ENCODE results near the gene LIN9. TPM values are rescaled to one million over a fixed set of nuclear protein-coding genes. Genes with fewer than 3 reads are reported as not detected.

LIN9 gene
- total RNA-seq, 6 donors from 2014 or later: 1.00 to 6.2 (median 3.7) TPM

GRCh38 chr1:226233293-226233692 is 75.7 kb downstream of the LIN9 start:
- 86% methylated on average over 6 of the region's 6 CpGs for WGBS, 2 donors

GRCh38 chr1:226226601-226227000 is 82.4 kb downstream of the LIN9 start:
- ATAC-seq (ENCODE audit: low FRiP score in 2 of 2) (no peak), DNase-seq (no peak)
- WGBS, 2 donors: 94 to 99% methylated on average over 3 of the region's 3 CpGs
- Histone ChIP-seq H3K9me3 (no peaks in the 10 kb centered on the region), H3K36me3 (peaks cover 0 to 7% (median 0%) of the 10 kb centered on the region in 4 donors), H3K27me3 (peaks cover 0 to 14% (median 7%) of the 10 kb centered on the region in 4 donors), H3K4me1 (peaks cover 11 to 14% (median 12%) of the 10 kb centered on the region in 4 donors), H3K4me3 (no peak overlapping the region), H3K27ac (no peak overlapping the region)
- TF ChIP-seq POLR2AphosphoS5 (IDR thresholded peaks at IDR 0.05) (no peak), EP300 (IDR thresholded peaks at IDR 0.05) (no peak), CTCF (IDR thresholded peaks at IDR 0.05) (no peak), POLR2A (IDR thresholded peaks at IDR 0.05) (no peak)

More at GRCh38 chr1:226233293-226233692, 75.7 kb downstream of the LIN9 start:
- TF ChIP-seq POLR2AphosphoS5 (IDR thresholded peaks at IDR 0.05) (no peak), POLR2A (IDR thresholded peaks at IDR 0.05) (no peak), EP300 (IDR thresholded peaks at IDR 0.05) (no peak), CTCF (IDR thresholded peaks at IDR 0.05) (no peak)
- Histone ChIP-seq H3K36me3 (peaks cover 0 to 10% (median 2%) of the 10 kb centered on the region in 4 donors), H3K4me1 (no peaks in the 10 kb centered on the region), H3K4me3 (no peak overlapping the region), H3K9me3 (no peaks in the 10 kb centered on the region), H3K27ac (no peak overlapping the region), H3K27me3 (no peaks in the 10 kb centered on the region)
- no peak for ATAC-seq (ENCODE audit: low FRiP score in 2 of 2)
- no peak for DNase-seq

- 0 to 8% methylated on average over 1 to 5 of the region's 55 CpGs for WGBS, 2 donors
- H3K4me3 ChIP-seq: peak overlapping the region in 3 of 4 donors; percentile 38 to 55 (median 52)
- no peaks in the 10 kb centered on the region for H3K9me3 ChIP-seq
- H3K27me3 ChIP-seq: peaks cover 0 to 14% (median 7%) of the 10 kb centered on the region in 4 donors
- H3K4me1 ChIP-seq: peaks cover 11 to 14% (median 12%) of the 10 kb centered on the region in 4 donors
- no peaks in the 10 kb centered on the region for H3K36me3 ChIP-seq
- peak in 1 of 2 donors; percentile 10 for ATAC-seq (ENCODE audit: low FRiP score in 2 of 2)
- TF ChIP-seq CTCF (IDR thresholded peaks at IDR 0.05): no peak
- TF ChIP-seq POLR2AphosphoS5 (IDR thresholded peaks at IDR 0.05): no peak
- DNase-seq: peak in 1 of 2 donors; percentile 87
- no peak overlapping the region for H3K27ac ChIP-seq
These were observed 85.1 kb downstream of the LIN9 start for GRCh38 chr1:226223786-226224244.

GRCh38 chr1:226223157-226223785 is 85.7 kb downstream of the LIN9 start, which contains the start of gene MIXL1:
Gene MIXL1 (plus strand): TSS chr1:226223664. CDS start chr1:226223682, 18 bp downstream.
- Histone ChIP-seq H3K27ac (no peak within 1 kb of the TSS), H3K27me3 (peaks cover 0 to 14% (median 7%) of the 10 kb centered on the region in 4 donors), H3K4me3 (peak within 1 kb of the TSS in 3 of 4 donors; percentile 38 to 55 (median 52)), H3K4me1 (peaks cover 11 to 14% (median 12%) of the 10 kb centered on the region in 4 donors), H3K36me3 (no peaks in the 10 kb centered on the region), H3K9me3 (no peaks in the 10 kb centered on the region)
- peak in 1 of 2 donors; percentile 38 for ATAC-seq (ENCODE audit: low FRiP score in 2 of 2)
- peak in 1 of 2 donors; percentile 85 for DNase-seq
- 12 to 46% methylated on average over 2 to 32 of the region's 62 CpGs for WGBS, 2 donors
- TF ChIP-seq POLR2AphosphoS5 (IDR thresholded peaks at IDR 0.05) (no peak), EP300 (IDR thresholded peaks at IDR 0.05) (no peak), CTCF (IDR thresholded peaks at IDR 0.05) (no peak), POLR2A (IDR thresholded peaks at IDR 0.05) (no peak)

Data from upper lobe of left lung (tissue), 6 donors.